ENCODE measurements around the gene TNIK. TPM values are rescaled to one million over a fixed set of nuclear protein-coding genes. Genes with fewer than 3 reads are reported as not detected.
A peak's percentile ranks its signal among the peaks of the same experiment; 100 is the strongest.

Gene TNIK
- total and polyA plus RNA-seq, 5 experiments from 2014 or later = 13.2 to 50.0 (median 16.1) TPM

- Mint-ChIP-seq H3K4me3 (no peak overlapping the region), H3K27ac (no peak overlapping the region), H3K4me1 (no peaks in the 10 kb centered on the region), H3K27me3 (peaks cover 11 to 59% (median 23%) of the 10 kb centered on the region in 5 donors), H3K36me3 (no peaks in the 10 kb centered on the region), H3K9me3 (no peaks in the 10 kb centered on the region)
- ATAC-seq = no peak
- POLR2A ChIA-PET = no interaction called here
- DNase-seq = no peak
Observed at GRCh38 chr3:171039674-171040073, 420.5 kb downstream of the TNIK start.

GRCh38 chr3:171038342-171038741 lies 421.9 kb downstream of the TNIK start:
- Mint-ChIP-seq H3K4me1 (no peaks in the 10 kb centered on the region), H3K4me3 (no peak overlapping the region), H3K36me3 (no peaks in the 10 kb centered on the region), H3K9me3 (no peaks in the 10 kb centered on the region), H3K27ac (no peak overlapping the region), H3K27me3 (peaks cover 7 to 47% (median 23%) of the 10 kb centered on the region in 5 donors)
- POLR2A ChIA-PET = no interaction called here
- ATAC-seq (no peak), DNase-seq (no peak)

GRCh38 chr3:171028779-171029232 lies 431.4 kb downstream of the TNIK start:
- no peak overlapping the region for H3K4me3 Mint-ChIP-seq
- no peaks in the 10 kb centered on the region for H3K4me1 Mint-ChIP-seq
- H3K9me3 Mint-ChIP-seq = no peaks in the 10 kb centered on the region
- no peaks in the 10 kb centered on the region for H3K36me3 Mint-ChIP-seq
- POLR2A ChIA-PET = no interaction called here
- ATAC-seq (no peak), DNase-seq (no peak)
- H3K27me3 Mint-ChIP-seq = peaks cover 9 to 26% (median 14%) of the 10 kb centered on the region in 5 donors
- H3K27ac Mint-ChIP-seq = no peak overlapping the region

DNA sequence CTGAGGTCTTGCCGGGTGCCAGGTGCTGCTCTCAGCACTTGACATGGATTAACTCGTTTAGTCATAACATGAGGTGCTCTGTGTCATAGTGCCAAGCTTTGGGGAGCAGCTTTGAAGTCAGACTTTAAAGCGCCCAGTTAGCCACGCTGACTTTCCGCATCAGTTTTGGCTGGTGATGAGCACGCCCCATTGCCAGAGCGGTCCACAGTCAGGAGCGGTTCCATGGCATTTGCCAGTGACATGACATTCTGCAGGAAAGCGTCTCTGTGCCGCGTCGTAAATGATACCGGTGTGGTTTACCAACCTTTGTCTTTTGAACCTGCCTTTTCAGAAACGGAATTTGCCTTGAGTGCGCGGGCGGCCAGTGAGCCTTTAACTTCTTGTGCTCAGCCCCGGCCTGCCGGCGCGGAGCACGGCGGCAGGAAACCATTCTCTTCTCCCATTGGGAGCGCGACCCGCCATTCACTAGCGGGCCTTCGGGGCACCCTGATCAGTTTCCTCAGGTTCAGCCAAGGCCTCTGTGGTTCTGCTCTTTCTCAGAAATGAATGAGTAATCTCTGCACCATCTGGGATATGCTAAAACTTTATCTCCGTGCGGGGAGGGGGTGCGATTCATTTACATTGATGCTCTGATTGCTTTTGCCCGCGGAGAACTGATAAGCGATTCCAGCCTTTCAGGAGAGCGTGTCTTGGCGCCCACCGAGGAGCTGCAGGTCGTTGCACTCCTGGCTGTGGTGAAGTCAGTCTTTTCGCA lies 432.0 kb downstream of the TNIK start:
- POLR2A ChIA-PET = no interaction called here
- peaks cover 9 to 26% (median 14%) of the 10 kb centered on the region in 5 donors for H3K27me3 Mint-ChIP-seq
- DNase-seq (peak in 4 of 10 donors; percentile 1 to 19 (median 16)), ATAC-seq (peak; percentile 61 to 75)
- H3K9me3 Mint-ChIP-seq = no peaks in the 10 kb centered on the region
- H3K36me3 Mint-ChIP-seq = no peaks in the 10 kb centered on the region
- H3K4me3 Mint-ChIP-seq = no peak overlapping the region
- no peaks in the 10 kb centered on the region for H3K4me1 Mint-ChIP-seq
- H3K27ac Mint-ChIP-seq = no peak overlapping the region

DNA sequence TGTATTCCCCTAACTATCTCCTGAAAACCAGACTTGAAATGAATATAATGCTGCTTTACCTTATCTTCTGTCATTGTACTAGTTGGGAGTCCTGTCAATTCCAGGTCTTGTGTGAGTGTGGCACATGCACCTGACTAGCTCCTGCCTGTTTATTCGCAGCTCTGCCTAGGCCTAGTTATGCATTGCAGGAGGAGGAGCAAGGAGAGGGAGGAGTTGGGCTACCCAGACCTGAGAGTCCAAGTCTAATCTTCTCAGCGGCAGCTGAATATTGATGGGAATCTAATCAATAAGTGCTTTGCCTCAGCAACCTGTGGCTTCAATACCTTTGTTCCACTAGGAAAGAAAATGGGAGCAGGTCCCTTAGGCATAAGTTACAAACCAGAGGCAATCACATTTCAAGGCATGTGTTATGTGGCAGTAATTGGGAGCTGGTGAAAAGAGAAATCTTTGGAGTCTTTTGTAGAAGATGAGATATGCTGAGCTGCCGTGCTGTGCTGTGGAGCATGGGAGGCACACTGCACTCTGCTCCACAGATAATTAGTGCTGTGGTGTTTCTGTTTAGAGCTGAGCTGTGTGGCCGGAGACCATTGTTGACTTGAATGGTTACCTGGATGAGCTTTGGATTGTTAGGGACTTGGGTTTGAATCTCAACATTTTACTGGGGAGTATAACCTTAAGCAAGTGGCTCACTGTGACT lies 433.5 kb downstream of the TNIK start, which contains the start of gene SLC2A2:
Gene SLC2A2 (minus strand): TSS at position 124 of the 697 bp plus-strand sequence. CDS start 50 bp downstream, at position 74.
- Mint-ChIP-seq H3K27ac (no peak within 1 kb of the TSS), H3K4me3 (peak within 1 kb of the TSS in 2 of 10 donors; percentile 18 to 25), H3K27me3 (peaks cover 14 to 35% (median 15%) of the 10 kb centered on the region in 5 donors)

GRCh38 chr3:171023566-171023965 lies 436.6 kb downstream of the TNIK start:
- no peak for ATAC-seq
- no peak for DNase-seq
- POLR2A ChIA-PET = no interaction called here
- Mint-ChIP-seq H3K4me3 (no peak overlapping the region), H3K27ac (no peak overlapping the region), H3K4me1 (no peaks in the 10 kb centered on the region), H3K9me3 (no peaks in the 10 kb centered on the region), H3K27me3 (peaks cover 14 to 49% (median 21%) of the 10 kb centered on the region in 5 donors), H3K36me3 (no peaks in the 10 kb centered on the region)

More for the DNA sequence above, 433.5 kb downstream of the TNIK start, which contains the start of gene SLC2A2:
- no peaks in the 10 kb centered on the region for H3K9me3 Mint-ChIP-seq
- no peaks in the 10 kb centered on the region for H3K36me3 Mint-ChIP-seq
- ATAC-seq (no peak), DNase-seq (no peak)
- POLR2A ChIA-PET = no interaction called here
- H3K4me1 Mint-ChIP-seq = no peaks in the 10 kb centered on the region

DNA sequence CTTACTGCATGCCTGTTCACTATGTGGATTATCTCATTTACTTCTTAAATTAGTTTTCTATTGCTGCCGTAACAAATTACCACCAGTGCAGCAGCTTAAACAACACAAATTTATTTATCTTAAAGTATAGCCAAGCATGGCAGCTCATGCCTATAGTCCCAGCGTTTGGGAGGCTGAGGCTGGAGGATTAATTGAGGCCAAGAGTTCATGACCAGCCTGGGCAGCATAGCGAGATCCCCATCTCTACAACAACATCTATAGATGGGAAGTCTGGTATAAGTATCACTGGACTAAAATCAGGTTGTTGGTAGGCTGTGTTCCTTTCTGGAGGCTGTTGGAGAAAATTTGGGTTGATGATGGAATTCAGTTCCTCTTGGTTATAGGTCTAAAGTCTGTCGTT lies 438.8 kb downstream of the TNIK start:
- no peak for DNase-seq
- Mint-ChIP-seq H3K9me3 (no peaks in the 10 kb centered on the region), H3K27ac (no peak overlapping the region), H3K27me3 (peaks cover 0 to 38% (median 17%) of the 10 kb centered on the region in 5 donors), H3K4me3 (no peak overlapping the region), H3K36me3 (no peaks in the 10 kb centered on the region), H3K4me1 (no peaks in the 10 kb centered on the region)
- no peak for ATAC-seq
- POLR2A ChIA-PET = no interaction called here

- ATAC-seq = no peak
- Mint-ChIP-seq H3K27ac (no peak overlapping the region), H3K27me3 (peaks cover 3 to 27% (median 10%) of the 10 kb centered on the region in 5 donors), H3K36me3 (no peaks in the 10 kb centered on the region), H3K4me1 (no peaks in the 10 kb centered on the region), H3K4me3 (no peak overlapping the region), H3K9me3 (no peaks in the 10 kb centered on the region)
- POLR2A ChIA-PET = no interaction called here
- no peak for DNase-seq
Observed at GRCh38 chr3:171018156-171018935, 441.9 kb downstream of the TNIK start.

DNA sequence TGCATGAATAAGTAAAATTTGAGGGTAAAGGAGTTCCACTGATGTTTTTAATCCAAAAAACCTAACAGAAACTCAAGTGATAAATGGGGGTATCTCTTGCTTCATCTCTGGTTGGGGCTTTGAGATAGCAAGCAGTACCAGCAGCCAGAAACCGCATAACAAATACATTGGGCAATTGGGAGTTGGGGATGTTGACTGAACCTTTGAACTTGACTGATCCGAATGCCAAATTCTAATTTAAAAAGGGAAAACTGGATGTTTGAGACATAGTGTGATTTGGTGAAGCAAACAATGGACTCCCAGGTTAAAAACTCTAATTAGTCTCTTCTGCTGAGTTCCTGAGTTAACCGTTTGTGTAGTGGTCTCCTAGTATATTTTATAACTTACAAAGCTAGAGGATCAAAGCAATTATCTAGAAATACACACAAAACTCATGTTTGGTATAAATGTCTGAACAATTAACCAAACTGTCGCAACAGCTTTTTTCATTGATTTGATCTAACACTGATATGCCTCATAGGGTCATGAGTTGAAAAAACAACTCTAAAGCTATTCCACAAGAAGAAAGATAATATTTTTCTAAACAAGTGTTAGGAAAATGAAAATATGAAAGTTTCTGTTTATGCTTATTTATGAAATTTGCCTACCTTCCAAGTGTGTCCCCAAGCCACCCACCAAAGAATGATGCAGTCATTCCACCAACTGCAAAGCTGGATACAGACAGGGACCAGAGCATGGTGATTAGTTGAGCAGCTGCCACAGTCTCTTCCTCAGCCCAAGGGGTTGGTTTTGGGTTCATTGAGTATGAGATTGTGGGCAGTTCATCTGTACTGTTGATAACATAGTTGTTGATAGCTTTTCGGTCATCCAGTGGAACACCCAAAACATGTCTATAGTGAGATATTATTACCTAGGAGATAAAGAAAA lies 446.1 kb downstream of the TNIK start:
- POLR2A ChIA-PET = no interaction called here
- no peaks in the 10 kb centered on the region for H3K36me3 Mint-ChIP-seq
- H3K27ac Mint-ChIP-seq = no peak overlapping the region
- H3K4me3 Mint-ChIP-seq = no peak overlapping the region
- no peak for DNase-seq
- H3K9me3 Mint-ChIP-seq = peaks cover 0 to 2% (median 0%) of the 10 kb centered on the region in 9 donors
- peaks cover under 1 to 6% (median 3%) of the 10 kb centered on the region in 5 donors for H3K27me3 Mint-ChIP-seq
- H3K4me1 Mint-ChIP-seq = no peaks in the 10 kb centered on the region
- ATAC-seq = no peak

GRCh38 chr3:171011873-171012336 lies 448.3 kb downstream of the TNIK start:
- POLR2A ChIA-PET = no interaction called here
- Mint-ChIP-seq H3K27ac (no peak overlapping the region), H3K9me3 (peaks cover 0 to 2% (median 0%) of the 10 kb centered on the region in 9 donors)

More at GRCh38 chr3:171011873-171012336, 448.3 kb downstream of the TNIK start:
- no peak overlapping the region for H3K4me3 Mint-ChIP-seq
- no peaks in the 10 kb centered on the region for H3K4me1 Mint-ChIP-seq
- H3K27me3 Mint-ChIP-seq = peaks cover 0 to 6% (median 4%) of the 10 kb centered on the region in 5 donors
- H3K36me3 Mint-ChIP-seq = no peaks in the 10 kb centered on the region
- ATAC-seq = no peak
- no peak for DNase-seq
